ENCODE results near the gene KPNA3.

GRCh38 chr13:49670828-49671227 lies 121.7 kb downstream of the KPNA3 start:
- no peak for TF ChIP-seq ZNF8 (CRISPR knock-in tag; IDR thresholded peaks at IDR 0.05)
- no peak for TF ChIP-seq TCF4 (CRISPR knock-in tag; IDR thresholded peaks at IDR 0.05; ENCODE audit: borderline replicate concordance)
- no peak for TF ChIP-seq GLIS3 (CRISPR knock-in tag; IDR thresholded peaks at IDR 0.05)
- TF ChIP-seq ZFP30 (CRISPR knock-in tag; IDR thresholded peaks at IDR 0.05), result no peak
- TF ChIP-seq TOX (CRISPR knock-in tag; IDR thresholded peaks at IDR 0.05; ENCODE audit: borderline replicate concordance), result no peak
- TF ChIP-seq RARB (CRISPR knock-in tag; IDR thresholded peaks at IDR 0.05), result no peak
- TF ChIP-seq, protein P1, sequence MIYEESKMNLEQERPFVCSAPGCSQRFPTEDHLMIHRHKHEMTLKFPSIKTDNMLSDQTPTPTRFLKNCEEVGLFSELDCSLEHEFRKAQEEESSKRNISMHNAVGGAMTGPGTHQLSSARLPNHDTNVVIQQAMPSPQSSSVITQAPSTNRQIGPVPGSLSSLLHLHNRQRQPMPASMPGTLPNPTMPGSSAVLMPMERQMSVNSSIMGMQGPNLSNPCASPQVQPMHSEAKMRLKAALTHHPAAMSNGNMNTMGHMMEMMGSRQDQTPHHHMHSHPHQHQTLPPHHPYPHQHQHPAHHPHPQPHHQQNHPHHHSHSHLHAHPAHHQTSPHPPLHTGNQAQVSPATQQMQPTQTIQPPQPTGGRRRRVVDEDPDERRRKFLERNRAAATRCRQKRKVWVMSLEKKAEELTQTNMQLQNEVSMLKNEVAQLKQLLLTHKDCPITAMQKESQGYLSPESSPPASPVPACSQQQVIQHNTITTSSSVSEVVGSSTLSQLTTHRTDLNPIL (CRISPR knock-in tag; IDR thresholded peaks at IDR 0.05; ENCODE audit: low read depth), result no peak
- no peak for TF ChIP-seq POU6F1 (CRISPR knock-in tag; IDR thresholded peaks at IDR 0.05; ENCODE audit: borderline replicate concordance, low read depth)
- no peak for TF ChIP-seq ZC3H10 (CRISPR knock-in tag; IDR thresholded peaks at IDR 0.05)
- TF ChIP-seq ZNF565 (CRISPR knock-in tag; conservative IDR thresholded peaks at IDR 0.05; ENCODE audit: low read depth), result no peak
- no peak for TF ChIP-seq PATZ1 (CRISPR knock-in tag; IDR thresholded peaks at IDR 0.05; ENCODE audit: borderline replicate concordance)

Data from SK-N-SH treated with all-trans-retinoic acid at 6 μM for 48 hours (cell line).